ENCODE measurements around the gene ZBTB11. TPM values are rescaled to one million over a fixed set of nuclear protein-coding genes. Genes with fewer than 3 reads are reported as not detected.

The ZBTB11 gene
- total and polyA plus RNA-seq, 10 donors = 7.5 to 43.7 (median 25.1) TPM

GRCh38 chr3:101603184-101603583 lies 73.7 kb downstream of the ZBTB11 start:
- intact Hi-C loops (cut with DNase I; ENCODE audit: low total_unique reads) = no loop called here
- Histone ChIP-seq H3K9me3 (peaks cover 0 to 7% (median 0%) of the 10 kb centered on the region in 8 donors), H3K27me3 (replicated peaks in 1 of 7) (no peaks in the 10 kb centered on the region), H3K4me3 (no peak overlapping the region), H3K4me1 (no peaks in the 10 kb centered on the region), H3K36me3 (no peaks in the 10 kb centered on the region), H3K27ac (no peak overlapping the region)
- no peak for TF ChIP-seq POLR2A (IDR thresholded peaks at IDR 0.05)
- TF ChIP-seq CTCF (IDR thresholded peaks at IDR 0.05 in 8 of 11, conservative IDR thresholded peaks at IDR 0.05 in 3 of 11) = no peak
- TF ChIP-seq POLR2AphosphoS5 (IDR thresholded peaks at IDR 0.05) = no peak
- 96 to 100% (median 100%) methylated on average over 1 of the region's 1 CpG for WGBS, 5 donors
- no peak for DNase-seq

GRCh38 chr3:101602731-101603130 lies 74.2 kb downstream of the ZBTB11 start:
- intact Hi-C loops (cut with DNase I; ENCODE audit: low total_unique reads) = no loop called here
- no peak overlapping the region for H3K27ac ChIP-seq
- no peak for TF ChIP-seq CTCF (IDR thresholded peaks at IDR 0.05 in 8 of 11, conservative IDR thresholded peaks at IDR 0.05 in 3 of 11)
- no peak for TF ChIP-seq POLR2AphosphoS5 (IDR thresholded peaks at IDR 0.05)
- TF ChIP-seq POLR2A (IDR thresholded peaks at IDR 0.05) = no peak
- H3K4me1 ChIP-seq = no peaks in the 10 kb centered on the region
- H3K27me3 ChIP-seq (replicated peaks in 1 of 7) = no peaks in the 10 kb centered on the region
- 76 to 95% (median 90%) methylated on average over 3 of the region's 3 CpGs for WGBS, 5 donors
- H3K9me3 ChIP-seq = peaks cover 0 to 7% (median 0%) of the 10 kb centered on the region in 8 donors
- DNase-seq = no peak
- H3K4me3 ChIP-seq = no peak overlapping the region
- no peaks in the 10 kb centered on the region for H3K36me3 ChIP-seq

Small RNA genes within 50 kb of the gene (small RNA-seq; reads per million reads assigned to genes)
- gene RF00019 (0 reads per million in 4 donors), gene RNU6-1256P (0 reads per million in 4 donors), gene RNY1P12 (0.12 to 0.21 (median 0.14) reads per million in 4 donors)

Other genes with a start within 250 kb of the ZBTB11 start
- gene SENP7, start 163.9 kb downstream of the ZBTB11 start, total RNA-seq = 10 to 100 TPM; 23.4 to 46.9 (median 36.7) TPM
- 10 to 100 TPM; 11.2 to 13.6 (median 11.3) TPM for gene SENP7, start 163.9 kb downstream of the ZBTB11 start, polyA plus RNA-seq
- gene TRMT10C, start 115.3 kb downstream of the ZBTB11 start, total RNA-seq = 10 to 100 TPM; 14.1 to 22.4 (median 18.0) TPM
- 10 to 100 TPM; 21.9 to 25.8 (median 24.4) TPM for gene TRMT10C, start 115.3 kb downstream of the ZBTB11 start, polyA plus RNA-seq
- gene PCNP, start 103.0 kb downstream of the ZBTB11 start, total RNA-seq = 100 to 1,000 TPM; 104 to 122 (median 112) TPM
- 100 to 1,000 TPM in 1 of 3 donors, 10 to 100 TPM in 2; 71.1 to 104 (median 92.6) TPM for gene PCNP, start 103.0 kb downstream of the ZBTB11 start, polyA plus RNA-seq
- gene RPL24, start 9.6 kb upstream of the ZBTB11 start, total RNA-seq = 100 to 1,000 TPM; 652 to 978 (median 810) TPM
- gene RPL24, start 9.6 kb upstream of the ZBTB11 start, polyA plus RNA-seq = 1,000 to 10,000 TPM; 2,892 to 4,324 (median 3,948) TPM
- gene CEP97, start 47.5 kb upstream of the ZBTB11 start, total RNA-seq = 10 to 100 TPM in 3 of 7 donors, 1 to 10 TPM in 4; 8.7 to 18.2 (median 10.0) TPM
- gene CEP97, start 47.5 kb upstream of the ZBTB11 start, polyA plus RNA-seq = 1 to 10 TPM in 2 of 3 donors, under 1 TPM in 1; 1.00 to 2.2 (median 1.6) TPM
- 10 to 100 TPM; 21.7 to 39.1 (median 27.1) TPM for gene NXPE3, start 102.1 kb upstream of the ZBTB11 start, total RNA-seq
- 10 to 100 TPM in 2 of 3 donors, 1 to 10 TPM in 1; 6.9 to 12.0 (median 11.2) TPM for gene NXPE3, start 102.1 kb upstream of the ZBTB11 start, polyA plus RNA-seq
- gene NFKBIZ, start 172.4 kb upstream of the ZBTB11 start, total RNA-seq = 100 to 1,000 TPM in 3 of 7 donors, 10 to 100 TPM in 4; 59.4 to 220 (median 96.4) TPM
- 10 to 100 TPM; 11.6 to 12.1 (median 11.7) TPM for gene NFKBIZ, start 172.4 kb upstream of the ZBTB11 start, polyA plus RNA-seq